Tongue (tissue), 2 donors: ENCODE data around the gene DAAM1. TPM values are rescaled to one million over a fixed set of nuclear protein-coding genes. Genes with fewer than 3 reads are reported as not detected.

Source experiments
- DNase-seq: peaks from one replicate; pipeline ENCODE4 v3.0.0-alpha.2; 2015
- total RNA-seq: library from RNA; depleted of rRNA; stranded (reverse); fragments of >200 nt; gene quantifications from one replicate; pipeline ENCODE4 v1.2.3, GENCODE V29; 2014

DAAM1 gene
- total RNA-seq, 1 donor from 2014 or later, result 84.7 TPM

- peak; percentile 15 for DNase-seq
These were observed 104.6 kb downstream of the DAAM1 start for GRCh38 chr14:59292921-59293534.

GRCh38 chr14:59293935-59294661 lies 105.6 kb downstream of the DAAM1 start:
- no peak for DNase-seq

GRCh38 chr14:59294662-59294992 lies 106.2 kb downstream of the DAAM1 start:
- DNase-seq, result peak; percentile 74

- DNase-seq, result no peak
These were observed 107.5 kb downstream of the DAAM1 start for GRCh38 chr14:59295951-59296350.

GRCh38 chr14:59296508-59296907 lies 108.0 kb downstream of the DAAM1 start:
- DNase-seq, result no peak

GRCh38 chr14:59297071-59297776 lies 108.8 kb downstream of the DAAM1 start:
- no peak for DNase-seq

- DNase-seq, result no peak
These were observed 111.3 kb downstream of the DAAM1 start for GRCh38 chr14:59299731-59300130.

GRCh38 chr14:59301354-59301753 lies 112.9 kb downstream of the DAAM1 start:
- no peak for DNase-seq

GRCh38 chr14:59302313-59302712 lies 113.8 kb downstream of the DAAM1 start:
- DNase-seq, result no peak

GRCh38 chr14:59303216-59303615 lies 114.7 kb downstream of the DAAM1 start:
- DNase-seq, result no peak

GRCh38 chr14:59305231-59305630 lies 116.8 kb downstream of the DAAM1 start:
- DNase-seq, result no peak

GRCh38 chr14:59305836-59306555 lies 117.5 kb downstream of the DAAM1 start:
- no peak for DNase-seq

GRCh38 chr14:59306775-59307174 lies 118.3 kb downstream of the DAAM1 start:
- DNase-seq, result no peak

- DNase-seq, result no peak
These were observed 119.6 kb downstream of the DAAM1 start for GRCh38 chr14:59308086-59308485.

GRCh38 chr14:59308673-59309072 lies 120.2 kb downstream of the DAAM1 start:
- no peak for DNase-seq

GRCh38 chr14:59309291-59309900 lies 120.9 kb downstream of the DAAM1 start:
- no peak for DNase-seq

- no peak for DNase-seq
These were observed 122.2 kb downstream of the DAAM1 start for GRCh38 chr14:59310633-59311032.

GRCh38 chr14:59311723-59312122 lies 123.3 kb downstream of the DAAM1 start:
- DNase-seq, result no peak

GRCh38 chr14:59313144-59313651 lies 124.7 kb downstream of the DAAM1 start:
- no peak for DNase-seq

- DNase-seq, result no peak
These were observed 125.5 kb downstream of the DAAM1 start for GRCh38 chr14:59313658-59314608.
